GM19328 (cell line): Measurements from ENCODE around the gene NECTIN2.
"Not testable (repeated sequence)": the region's sequence is repeated elsewhere in the genome, so short reads cannot be mapped to it uniquely, and the experiment has no call there.

Source experiments
- ATAC-seq: cut with Tn5 transposase; IDR thresholded peaks from one replicate; pipeline ENCODE4 v1.9.1; 2021; ENCODE audit warnings: mild to moderate bottlenecking, moderate library complexity; ENCODE audit not compliant: unreplicated experiment

Gene NECTIN2

GRCh38 chr19:44816301-44816700 is 29.8 kb upstream of the NECTIN2 start:
- no peak for ATAC-seq

GRCh38 chr19:44817725-44818465 is 28.2 kb upstream of the NECTIN2 start:
- no peak for ATAC-seq

GRCh38 chr19:44818466-44819031 is 27.5 kb upstream of the NECTIN2 start:
- no peak for ATAC-seq

GRCh38 chr19:44819246-44819832 is 26.8 kb upstream of the NECTIN2 start:
- no peak for ATAC-seq

- no peak for ATAC-seq
Measured at GRCh38 chr19:44820648-44821609, 25.2 kb upstream of the NECTIN2 start.

GRCh38 chr19:44822177-44822576 is 23.9 kb upstream of the NECTIN2 start:
- no peak for ATAC-seq

- no peak for ATAC-seq
Measured at GRCh38 chr19:44822670-44823372, 23.3 kb upstream of the NECTIN2 start.

GRCh38 chr19:44823373-44823698 is 22.8 kb upstream of the NECTIN2 start:
- ATAC-seq, result no peak

GRCh38 chr19:44824761-44825160 is 21.3 kb upstream of the NECTIN2 start:
- no peak for ATAC-seq

GRCh38 chr19:44832875-44833274 is 13.2 kb upstream of the NECTIN2 start:
- not testable (repeated sequence) for ATAC-seq

GRCh38 chr19:44834399-44834798 is 11.7 kb upstream of the NECTIN2 start:
- ATAC-seq, result not testable (repeated sequence)

- ATAC-seq, result no peak
Measured at GRCh38 chr19:44839276-44839675, 6.8 kb upstream of the NECTIN2 start.

- no peak for ATAC-seq
Measured at GRCh38 chr19:44840811-44841210, 5.3 kb upstream of the NECTIN2 start.

GRCh38 chr19:44841231-44841630 is 4.9 kb upstream of the NECTIN2 start:
- no peak for ATAC-seq

GRCh38 chr19:44845286-44845611 is 848 bp upstream of the NECTIN2 start:
- no peak for ATAC-seq

- ATAC-seq, result no peak
Measured at GRCh38 chr19:44846455-44847143, 502 bp downstream of the NECTIN2 start.

GRCh38 chr19:44847144-44848035 is 1.3 kb downstream of the NECTIN2 start:
- no peak for ATAC-seq

- no peak for ATAC-seq
Measured at GRCh38 chr19:44848036-44848811, 2.1 kb downstream of the NECTIN2 start.
